HG03457 (cell line): ENCODE results near the gene CD28.
"Not testable (repeated sequence)": the region's sequence is repeated elsewhere in the genome, so short reads cannot be mapped to it uniquely, and the experiment has no call there.

Source experiments
- ATAC-seq: cut with Tn5 transposase; IDR thresholded peaks from one replicate; pipeline ENCODE4 v1.9.1; 2021; ENCODE audit warnings: moderate number of reproducible peaks; ENCODE audit not compliant: unreplicated experiment

The CD28 gene

GRCh38 chr2:203743441-203743981 is 37.1 kb downstream of the CD28 start:
- no peak for ATAC-seq

GRCh38 chr2:203744091-203744490 is 37.7 kb downstream of the CD28 start:
- ATAC-seq: no peak

- no peak for ATAC-seq
These were observed 38.8 kb downstream of the CD28 start for GRCh38 chr2:203745267-203745666.

GRCh38 chr2:203748331-203749126 is 42.1 kb downstream of the CD28 start:
- no peak for ATAC-seq

- no peak for ATAC-seq
These were observed 44.1 kb downstream of the CD28 start for GRCh38 chr2:203750346-203751068.

- ATAC-seq: no peak
These were observed 45.3 kb downstream of the CD28 start for GRCh38 chr2:203751685-203752271.

- no peak for ATAC-seq
These were observed 49.7 kb downstream of the CD28 start for GRCh38 chr2:203756161-203756560.

- no peak for ATAC-seq
These were observed 52.6 kb downstream of the CD28 start for GRCh38 chr2:203758841-203759689.

GRCh38 chr2:203759690-203760365 is 53.4 kb downstream of the CD28 start:
- ATAC-seq: no peak

GRCh38 chr2:203761121-203761520 is 54.7 kb downstream of the CD28 start:
- no peak for ATAC-seq

- no peak for ATAC-seq
These were observed 57.0 kb downstream of the CD28 start for GRCh38 chr2:203763241-203763937.

GRCh38 chr2:203763938-203764664 is 57.7 kb downstream of the CD28 start:
- no peak for ATAC-seq

- ATAC-seq: no peak
These were observed 66.2 kb downstream of the CD28 start for GRCh38 chr2:203772456-203773165.

- ATAC-seq: no peak
These were observed 68.3 kb downstream of the CD28 start for GRCh38 chr2:203774760-203775159.

GRCh38 chr2:203775684-203776083 is 69.2 kb downstream of the CD28 start:
- no peak for ATAC-seq

- ATAC-seq: no peak
These were observed 70.6 kb downstream of the CD28 start for GRCh38 chr2:203777030-203777429.

GRCh38 chr2:203779477-203780073 is 73.1 kb downstream of the CD28 start:
- not testable (repeated sequence) for ATAC-seq

GRCh38 chr2:203780231-203780630 is 73.8 kb downstream of the CD28 start:
- no peak for ATAC-seq
